SU-DHL-6 (cell line): ENCODE data around the gene SH3RF3.

Experiments
- CTCF ChIP-seq: fragments of 200-600 bp; sonication (generic); IDR thresholded peaks from one replicate; pipeline ENCODE4 v1.5.1; 2017; ENCODE audit warnings: antibody characterized with exemption, mild to moderate bottlenecking, low read length, moderate library complexity; ENCODE audit not compliant: insufficient read depth, poor library complexity, severe bottlenecking
- EZH2phosphoT487 ChIP-seq: fragments of 200-600 bp; sonication (generic), shearing (Covaris generic); conservative IDR thresholded peaks from 2 replicates; pipeline ENCODE4 v1.6.1; 2018; ENCODE audit warnings: mild to moderate bottlenecking, antibody characterized with exemption, low read length, moderate library complexity, mixed read lengths

DNA sequence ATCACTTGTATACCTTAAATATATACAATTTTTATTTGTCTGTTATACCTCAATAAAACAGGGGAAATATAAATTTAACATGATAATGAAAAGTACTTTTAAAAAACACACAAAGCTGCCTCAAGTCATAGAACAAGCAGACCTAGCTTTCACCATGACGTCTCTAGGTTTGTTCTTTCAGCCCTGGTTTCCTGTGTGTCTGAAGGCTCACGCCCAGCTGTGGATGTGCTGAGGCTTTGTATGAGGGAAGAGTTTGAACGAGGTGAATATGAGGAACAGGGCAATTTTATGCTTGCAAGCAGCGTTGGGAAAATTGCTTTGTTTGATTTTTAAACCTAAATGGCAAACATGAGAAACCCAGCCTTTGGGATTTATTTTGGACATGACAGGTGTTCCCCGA, 15.3 kb downstream of the SH3RF3 start:
- TF ChIP-seq CTCF (no peak), EZH2phosphoT487 (no peak)
